ENCODE data around the gene ZDHHC7. TPM values are rescaled to one million over a fixed set of nuclear protein-coding genes. Genes with fewer than 3 reads are reported as not detected.
A peak's percentile ranks its signal among the peaks of the same experiment; 100 is the strongest.

The ZDHHC7 gene
- total and polyA plus RNA-seq, 9 of the 15 experiments (the other 6 are each of a cell fraction or from before 2014, with no cell fraction given): 1.7 to 49.7 (median 37.4) TPM

DNA sequence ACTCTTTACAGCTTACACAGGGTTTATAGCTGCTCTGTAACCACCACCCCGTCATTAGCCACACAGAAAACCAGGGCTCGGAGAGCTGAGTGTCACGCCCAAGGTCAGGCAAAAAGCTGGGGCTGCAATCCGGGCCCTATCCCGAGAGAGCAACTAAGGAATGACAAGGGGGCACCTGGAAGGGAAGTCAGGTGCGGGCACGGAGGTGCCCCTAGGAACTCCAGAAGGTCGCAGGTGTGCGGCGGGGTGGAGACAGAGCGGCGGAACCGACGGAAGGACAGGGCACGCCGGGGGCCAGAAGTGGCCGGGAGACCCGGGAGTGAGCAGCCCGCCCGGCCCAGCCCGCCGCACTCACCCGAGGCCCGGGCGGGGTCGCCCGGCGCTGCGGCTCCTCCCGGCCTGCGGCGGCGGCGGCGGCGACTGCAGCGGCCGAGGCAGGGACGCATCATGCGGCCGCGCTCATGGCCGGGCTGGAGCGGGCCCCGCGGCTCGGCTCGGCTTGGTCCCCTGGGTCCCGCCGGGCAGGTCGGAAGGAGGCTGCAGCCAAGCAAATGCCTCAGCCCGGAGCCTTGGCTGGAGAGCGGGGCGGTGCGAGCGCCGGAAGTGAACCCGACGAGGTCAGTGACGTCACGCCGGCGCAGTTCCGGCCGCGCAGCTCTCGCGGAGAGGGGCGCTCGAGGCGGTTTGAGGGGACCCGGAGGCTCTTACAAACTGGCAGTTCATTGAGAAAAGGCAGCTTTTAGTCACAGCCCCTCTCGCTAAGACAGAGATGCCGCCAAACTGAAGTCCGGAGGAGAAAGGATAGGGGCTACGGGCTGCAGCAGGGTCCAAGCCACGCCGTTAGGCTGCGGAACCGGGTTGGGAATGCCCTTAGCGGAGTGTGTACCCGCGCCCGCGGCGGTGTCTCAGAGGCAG, at the start of gene ZDHHC7 (continued):
- TF ChIP-seq, protein P1, sequence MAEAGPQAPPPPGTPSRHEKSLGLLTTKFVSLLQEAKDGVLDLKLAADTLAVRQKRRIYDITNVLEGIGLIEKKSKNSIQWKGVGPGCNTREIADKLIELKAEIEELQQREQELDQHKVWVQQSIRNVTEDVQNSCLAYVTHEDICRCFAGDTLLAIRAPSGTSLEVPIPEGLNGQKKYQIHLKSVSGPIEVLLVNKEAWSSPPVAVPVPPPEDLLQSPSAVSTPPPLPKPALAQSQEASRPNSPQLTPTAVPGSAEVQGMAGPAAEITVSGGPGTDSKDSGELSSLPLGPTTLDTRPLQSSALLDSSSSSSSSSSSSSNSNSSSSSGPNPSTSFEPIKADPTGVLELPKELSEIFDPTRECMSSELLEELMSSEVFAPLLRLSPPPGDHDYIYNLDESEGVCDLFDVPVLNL (CRISPR knock-in tag; IDR thresholded peaks at IDR 0.05; ENCODE audit: low read depth): peak; percentile 37; the same call in 1 of the 2 replicates
- TF ChIP-seq, protein P2, sequence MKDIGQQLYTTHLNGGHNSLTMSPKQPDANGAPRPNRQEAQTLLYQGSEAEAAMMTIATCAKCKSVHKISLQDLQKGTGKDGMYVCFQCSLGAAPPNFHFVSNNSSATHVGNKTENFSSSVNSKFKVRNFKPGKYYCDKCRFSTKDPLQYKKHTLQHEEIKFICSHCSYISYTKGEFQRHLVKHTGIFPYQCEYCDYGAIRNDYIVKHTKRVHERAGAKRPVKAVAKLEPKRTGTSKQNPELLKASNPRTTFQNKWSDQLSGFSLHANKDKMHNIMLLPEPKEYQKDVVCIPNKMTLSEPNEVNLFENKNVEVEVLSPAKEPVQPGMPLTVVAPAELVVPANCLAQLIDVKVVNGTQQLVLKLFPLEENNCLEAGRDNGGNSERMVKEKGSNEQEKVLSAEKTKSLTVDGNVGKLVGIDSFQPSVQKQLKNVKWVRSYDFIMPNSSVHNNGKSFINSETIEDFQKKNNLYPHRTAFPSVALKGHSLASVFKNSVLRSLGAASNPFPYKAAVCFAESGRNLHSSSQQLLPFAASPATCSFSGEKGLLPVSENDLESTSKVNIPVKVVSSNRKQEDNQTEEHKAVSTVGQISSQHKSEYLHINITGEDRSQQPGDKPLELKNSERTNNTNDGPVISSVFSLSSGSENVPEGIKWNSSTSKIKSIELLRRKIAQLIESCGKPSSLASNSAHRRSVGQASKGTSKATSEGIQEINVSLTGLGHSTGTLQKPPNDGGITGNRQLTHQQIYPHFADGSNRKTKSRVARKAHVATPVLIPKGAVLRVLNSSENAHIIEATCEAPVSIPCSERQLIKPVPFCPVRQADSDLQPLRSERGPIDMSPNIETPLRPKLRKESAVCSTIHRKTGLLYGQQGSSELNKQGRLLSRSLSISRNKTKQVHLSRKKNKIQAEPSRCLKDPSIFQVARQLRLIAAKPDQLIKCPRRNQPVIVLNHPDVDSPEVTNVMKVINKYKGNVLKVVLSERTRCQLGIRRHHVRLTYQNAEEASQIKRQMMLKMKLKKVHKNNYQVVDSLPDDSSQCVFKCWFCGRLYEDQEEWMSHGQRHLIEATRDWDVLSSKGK (CRISPR knock-in tag; IDR thresholded peaks at IDR 0.05): no peak
- TF ChIP-seq SMAD4 (CRISPR knock-in tag; conservative IDR thresholded peaks at IDR 0.05): peak; percentile 85
- TF ChIP-seq, protein P3, sequence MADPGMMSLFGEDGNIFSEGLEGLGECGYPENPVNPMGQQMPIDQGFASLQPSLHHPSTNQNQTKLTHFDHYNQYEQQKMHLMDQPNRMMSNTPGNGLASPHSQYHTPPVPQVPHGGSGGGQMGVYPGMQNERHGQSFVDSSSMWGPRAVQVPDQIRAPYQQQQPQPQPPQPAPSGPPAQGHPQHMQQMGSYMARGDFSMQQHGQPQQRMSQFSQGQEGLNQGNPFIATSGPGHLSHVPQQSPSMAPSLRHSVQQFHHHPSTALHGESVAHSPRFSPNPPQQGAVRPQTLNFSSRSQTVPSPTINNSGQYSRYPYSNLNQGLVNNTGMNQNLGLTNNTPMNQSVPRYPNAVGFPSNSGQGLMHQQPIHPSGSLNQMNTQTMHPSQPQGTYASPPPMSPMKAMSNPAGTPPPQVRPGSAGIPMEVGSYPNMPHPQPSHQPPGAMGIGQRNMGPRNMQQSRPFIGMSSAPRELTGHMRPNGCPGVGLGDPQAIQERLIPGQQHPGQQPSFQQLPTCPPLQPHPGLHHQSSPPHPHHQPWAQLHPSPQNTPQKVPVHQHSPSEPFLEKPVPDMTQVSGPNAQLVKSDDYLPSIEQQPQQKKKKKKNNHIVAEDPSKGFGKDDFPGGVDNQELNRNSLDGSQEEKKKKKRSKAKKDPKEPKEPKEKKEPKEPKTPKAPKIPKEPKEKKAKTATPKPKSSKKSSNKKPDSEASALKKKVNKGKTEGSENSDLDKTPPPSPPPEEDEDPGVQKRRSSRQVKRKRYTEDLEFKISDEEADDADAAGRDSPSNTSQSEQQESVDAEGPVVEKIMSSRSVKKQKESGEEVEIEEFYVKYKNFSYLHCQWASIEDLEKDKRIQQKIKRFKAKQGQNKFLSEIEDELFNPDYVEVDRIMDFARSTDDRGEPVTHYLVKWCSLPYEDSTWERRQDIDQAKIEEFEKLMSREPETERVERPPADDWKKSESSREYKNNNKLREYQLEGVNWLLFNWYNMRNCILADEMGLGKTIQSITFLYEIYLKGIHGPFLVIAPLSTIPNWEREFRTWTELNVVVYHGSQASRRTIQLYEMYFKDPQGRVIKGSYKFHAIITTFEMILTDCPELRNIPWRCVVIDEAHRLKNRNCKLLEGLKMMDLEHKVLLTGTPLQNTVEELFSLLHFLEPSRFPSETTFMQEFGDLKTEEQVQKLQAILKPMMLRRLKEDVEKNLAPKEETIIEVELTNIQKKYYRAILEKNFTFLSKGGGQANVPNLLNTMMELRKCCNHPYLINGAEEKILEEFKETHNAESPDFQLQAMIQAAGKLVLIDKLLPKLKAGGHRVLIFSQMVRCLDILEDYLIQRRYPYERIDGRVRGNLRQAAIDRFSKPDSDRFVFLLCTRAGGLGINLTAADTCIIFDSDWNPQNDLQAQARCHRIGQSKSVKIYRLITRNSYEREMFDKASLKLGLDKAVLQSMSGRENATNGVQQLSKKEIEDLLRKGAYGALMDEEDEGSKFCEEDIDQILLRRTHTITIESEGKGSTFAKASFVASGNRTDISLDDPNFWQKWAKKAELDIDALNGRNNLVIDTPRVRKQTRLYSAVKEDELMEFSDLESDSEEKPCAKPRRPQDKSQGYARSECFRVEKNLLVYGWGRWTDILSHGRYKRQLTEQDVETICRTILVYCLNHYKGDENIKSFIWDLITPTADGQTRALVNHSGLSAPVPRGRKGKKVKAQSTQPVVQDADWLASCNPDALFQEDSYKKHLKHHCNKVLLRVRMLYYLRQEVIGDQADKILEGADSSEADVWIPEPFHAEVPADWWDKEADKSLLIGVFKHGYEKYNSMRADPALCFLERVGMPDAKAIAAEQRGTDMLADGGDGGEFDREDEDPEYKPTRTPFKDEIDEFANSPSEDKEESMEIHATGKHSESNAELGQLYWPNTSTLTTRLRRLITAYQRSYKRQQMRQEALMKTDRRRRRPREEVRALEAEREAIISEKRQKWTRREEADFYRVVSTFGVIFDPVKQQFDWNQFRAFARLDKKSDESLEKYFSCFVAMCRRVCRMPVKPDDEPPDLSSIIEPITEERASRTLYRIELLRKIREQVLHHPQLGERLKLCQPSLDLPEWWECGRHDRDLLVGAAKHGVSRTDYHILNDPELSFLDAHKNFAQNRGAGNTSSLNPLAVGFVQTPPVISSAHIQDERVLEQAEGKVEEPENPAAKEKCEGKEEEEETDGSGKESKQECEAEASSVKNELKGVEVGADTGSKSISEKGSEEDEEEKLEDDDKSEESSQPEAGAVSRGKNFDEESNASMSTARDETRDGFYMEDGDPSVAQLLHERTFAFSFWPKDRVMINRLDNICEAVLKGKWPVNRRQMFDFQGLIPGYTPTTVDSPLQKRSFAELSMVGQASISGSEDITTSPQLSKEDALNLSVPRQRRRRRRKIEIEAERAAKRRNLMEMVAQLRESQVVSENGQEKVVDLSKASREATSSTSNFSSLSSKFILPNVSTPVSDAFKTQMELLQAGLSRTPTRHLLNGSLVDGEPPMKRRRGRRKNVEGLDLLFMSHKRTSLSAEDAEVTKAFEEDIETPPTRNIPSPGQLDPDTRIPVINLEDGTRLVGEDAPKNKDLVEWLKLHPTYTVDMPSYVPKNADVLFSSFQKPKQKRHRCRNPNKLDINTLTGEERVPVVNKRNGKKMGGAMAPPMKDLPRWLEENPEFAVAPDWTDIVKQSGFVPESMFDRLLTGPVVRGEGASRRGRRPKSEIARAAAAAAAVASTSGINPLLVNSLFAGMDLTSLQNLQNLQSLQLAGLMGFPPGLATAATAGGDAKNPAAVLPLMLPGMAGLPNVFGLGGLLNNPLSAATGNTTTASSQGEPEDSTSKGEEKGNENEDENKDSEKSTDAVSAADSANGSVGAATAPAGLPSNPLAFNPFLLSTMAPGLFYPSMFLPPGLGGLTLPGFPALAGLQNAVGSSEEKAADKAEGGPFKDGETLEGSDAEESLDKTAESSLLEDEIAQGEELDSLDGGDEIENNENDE (IDR thresholded peaks at IDR 0.05; ENCODE audit: low read depth, low read length): no peak

Data from K562 (cell line).